Skeletal muscle tissue (tissue), 4 donors: ENCODE measurements around the gene OTOL1. TPM values are rescaled to one million over a fixed set of nuclear protein-coding genes. Genes with fewer than 3 reads are reported as not detected.

Experiments used
- H3K27ac ChIP-seq: one replicate; pipeline ENCODE4 v1.7.0; 2013; ENCODE audit warnings: mild to moderate bottlenecking, low read depth, low read length, inconsistent platforms
- H3K27me3 ChIP-seq, 3 donors: one replicate each; pipeline ENCODE4 v1.7.0; 2013; ENCODE audit warnings: low read length in 3 of 3; ENCODE audit not compliant: control insufficient read depth in 3 of 3, insufficient read depth in 3 of 3
- H3K36me3 ChIP-seq, 3 donors: one replicate each; pipeline ENCODE4 v1.7.0; 2013; ENCODE audit warnings: low read length in 3 of 3; ENCODE audit not compliant: control insufficient read depth in 3 of 3, insufficient read depth in 3 of 3
- H3K4me1 ChIP-seq, 3 donors: one replicate each; pipeline ENCODE4 v1.7.0; 2013; ENCODE audit warnings: low read length in 3 of 3, mild to moderate bottlenecking in 3 of 3; ENCODE audit not compliant: control insufficient read depth in 3 of 3, insufficient read depth in 3 of 3
- H3K4me3 ChIP-seq, 3 donors: one replicate each; pipeline ENCODE4 v1.7.0; 2013; ENCODE audit warnings: low read length in 3 of 3
- H3K9ac ChIP-seq, 3 donors: one replicate each; pipeline ENCODE4 v1.7.0; 2013; ENCODE audit warnings: low read length in 3 of 3, mild to moderate bottlenecking in 3 of 3, moderate library complexity in 2 of 3, low read depth in 1 of 3
- H3K9me3 ChIP-seq, 3 donors: one replicate each; pipeline ENCODE4 v1.7.0; 2013; ENCODE audit warnings: low read length in 3 of 3; ENCODE audit not compliant: control insufficient read depth in 3 of 3
- total RNA-seq: library from RNA; depleted of rRNA; stranded (reverse); fragments of >200 nt; gene quantifications from one replicate; pipeline ENCODE4 v1.2.3, GENCODE V29; 2014
- donor health status: Osteomylitis.

Gene OTOL1
- total RNA-seq: not detected

- Histone ChIP-seq H3K4me1 (no peaks in the 10 kb centered on the region), H3K27me3 (no peaks in the 10 kb centered on the region), H3K9ac (no peak within 1 kb of the TSS), H3K36me3 (no peaks in the 10 kb centered on the region), H3K4me3 (no peak within 1 kb of the TSS), H3K9me3 (peaks cover 0 to 2% (median 0%) of the 10 kb centered on the region in 3 donors), H3K27ac (no peak within 1 kb of the TSS)
Observed at GRCh38 chr3:161496508-161496907, at the start of gene OTOL1. TSS of gene OTOL1 (plus strand) at chr3:161496808. CDS start at chr3:161496808, 0 bp downstream.

- H3K27me3 ChIP-seq: no peaks in the 10 kb centered on the region
- no peak overlapping the region for H3K27ac ChIP-seq
- no peaks in the 10 kb centered on the region for H3K4me1 ChIP-seq
- H3K9me3 ChIP-seq: no peaks in the 10 kb centered on the region
- no peak overlapping the region for H3K4me3 ChIP-seq
- H3K36me3 ChIP-seq: no peaks in the 10 kb centered on the region
- no peak overlapping the region for H3K9ac ChIP-seq
Observed at GRCh38 chr3:161449785-161450184, 46.8 kb upstream of the OTOL1 start.

GRCh38 chr3:161452179-161452578, 44.4 kb upstream of the OTOL1 start:
- H3K27ac ChIP-seq: no peak overlapping the region
- H3K4me1 ChIP-seq: no peaks in the 10 kb centered on the region
- no peaks in the 10 kb centered on the region for H3K27me3 ChIP-seq
- H3K4me3 ChIP-seq: no peak overlapping the region
- H3K9me3 ChIP-seq: no peaks in the 10 kb centered on the region
- no peak overlapping the region for H3K9ac ChIP-seq
- no peaks in the 10 kb centered on the region for H3K36me3 ChIP-seq

- H3K27ac ChIP-seq: no peak overlapping the region
- no peaks in the 10 kb centered on the region for H3K27me3 ChIP-seq
- H3K9me3 ChIP-seq: no peaks in the 10 kb centered on the region
- H3K9ac ChIP-seq: no peak overlapping the region
- H3K36me3 ChIP-seq: no peaks in the 10 kb centered on the region
- H3K4me3 ChIP-seq: no peak overlapping the region
- no peaks in the 10 kb centered on the region for H3K4me1 ChIP-seq
Observed at GRCh38 chr3:161454615-161455014, 42.0 kb upstream of the OTOL1 start.

GRCh38 chr3:161455962-161456361, 40.6 kb upstream of the OTOL1 start:
- Histone ChIP-seq H3K27me3 (no peaks in the 10 kb centered on the region), H3K27ac (no peak overlapping the region), H3K9me3 (no peaks in the 10 kb centered on the region), H3K36me3 (no peaks in the 10 kb centered on the region), H3K4me1 (no peaks in the 10 kb centered on the region), H3K4me3 (no peak overlapping the region), H3K9ac (no peak overlapping the region)

GRCh38 chr3:161462138-161462537, 34.5 kb upstream of the OTOL1 start:
- no peaks in the 10 kb centered on the region for H3K4me1 ChIP-seq
- no peaks in the 10 kb centered on the region for H3K27me3 ChIP-seq
- H3K9me3 ChIP-seq: peaks cover 0 to 5% (median 3%) of the 10 kb centered on the region in 3 donors
- no peak overlapping the region for H3K9ac ChIP-seq
- no peak overlapping the region for H3K4me3 ChIP-seq
- H3K36me3 ChIP-seq: no peaks in the 10 kb centered on the region
- H3K27ac ChIP-seq: no peak overlapping the region

GRCh38 chr3:161471211-161471610, 25.4 kb upstream of the OTOL1 start:
- H3K27me3 ChIP-seq: no peaks in the 10 kb centered on the region
- H3K27ac ChIP-seq: no peak overlapping the region
- no peaks in the 10 kb centered on the region for H3K36me3 ChIP-seq
- no peaks in the 10 kb centered on the region for H3K9me3 ChIP-seq
- no peaks in the 10 kb centered on the region for H3K4me1 ChIP-seq
- no peak overlapping the region for H3K4me3 ChIP-seq
- H3K9ac ChIP-seq: no peak overlapping the region

- Histone ChIP-seq H3K27ac (no peak overlapping the region), H3K4me3 (no peak overlapping the region), H3K36me3 (no peaks in the 10 kb centered on the region), H3K9me3 (no peaks in the 10 kb centered on the region), H3K27me3 (no peaks in the 10 kb centered on the region), H3K9ac (no peak overlapping the region), H3K4me1 (no peaks in the 10 kb centered on the region)
Observed at GRCh38 chr3:161474139-161474538, 22.5 kb upstream of the OTOL1 start.

GRCh38 chr3:161474741-161475140, 21.9 kb upstream of the OTOL1 start:
- Histone ChIP-seq H3K4me1 (no peaks in the 10 kb centered on the region), H3K27ac (no peak overlapping the region), H3K9ac (no peak overlapping the region), H3K9me3 (no peaks in the 10 kb centered on the region), H3K36me3 (no peaks in the 10 kb centered on the region), H3K27me3 (no peaks in the 10 kb centered on the region), H3K4me3 (no peak overlapping the region)

GRCh38 chr3:161475206-161475605, 21.4 kb upstream of the OTOL1 start:
- Histone ChIP-seq H3K27ac (no peak overlapping the region), H3K27me3 (no peaks in the 10 kb centered on the region), H3K9ac (no peak overlapping the region), H3K4me3 (no peak overlapping the region), H3K4me1 (no peaks in the 10 kb centered on the region), H3K9me3 (no peaks in the 10 kb centered on the region), H3K36me3 (no peaks in the 10 kb centered on the region)

- H3K4me3 ChIP-seq: no peak overlapping the region
- no peaks in the 10 kb centered on the region for H3K27me3 ChIP-seq
- H3K27ac ChIP-seq: no peak overlapping the region
- H3K9me3 ChIP-seq: no peaks in the 10 kb centered on the region
- H3K4me1 ChIP-seq: no peaks in the 10 kb centered on the region
- H3K9ac ChIP-seq: no peak overlapping the region
- H3K36me3 ChIP-seq: no peaks in the 10 kb centered on the region
Observed at GRCh38 chr3:161475905-161476304, 20.7 kb upstream of the OTOL1 start.
